ENCODE results near the gene DNAJC30. TPM values are rescaled to one million over a fixed set of nuclear protein-coding genes. Genes with fewer than 3 reads are reported as not detected.

Gene DNAJC30
- total RNA-seq, 4 donors from 2014 or later, result 2.7 to 8.4 (median 6.3) TPM

GRCh38 chr7:73700069-73700423, 16.8 kb upstream of the DNAJC30 start:
- peaks cover 0 to 14% (median 0%) of the 10 kb centered on the region in 4 donors for H3K4me1 ChIP-seq
- TF ChIP-seq, protein P1, sequence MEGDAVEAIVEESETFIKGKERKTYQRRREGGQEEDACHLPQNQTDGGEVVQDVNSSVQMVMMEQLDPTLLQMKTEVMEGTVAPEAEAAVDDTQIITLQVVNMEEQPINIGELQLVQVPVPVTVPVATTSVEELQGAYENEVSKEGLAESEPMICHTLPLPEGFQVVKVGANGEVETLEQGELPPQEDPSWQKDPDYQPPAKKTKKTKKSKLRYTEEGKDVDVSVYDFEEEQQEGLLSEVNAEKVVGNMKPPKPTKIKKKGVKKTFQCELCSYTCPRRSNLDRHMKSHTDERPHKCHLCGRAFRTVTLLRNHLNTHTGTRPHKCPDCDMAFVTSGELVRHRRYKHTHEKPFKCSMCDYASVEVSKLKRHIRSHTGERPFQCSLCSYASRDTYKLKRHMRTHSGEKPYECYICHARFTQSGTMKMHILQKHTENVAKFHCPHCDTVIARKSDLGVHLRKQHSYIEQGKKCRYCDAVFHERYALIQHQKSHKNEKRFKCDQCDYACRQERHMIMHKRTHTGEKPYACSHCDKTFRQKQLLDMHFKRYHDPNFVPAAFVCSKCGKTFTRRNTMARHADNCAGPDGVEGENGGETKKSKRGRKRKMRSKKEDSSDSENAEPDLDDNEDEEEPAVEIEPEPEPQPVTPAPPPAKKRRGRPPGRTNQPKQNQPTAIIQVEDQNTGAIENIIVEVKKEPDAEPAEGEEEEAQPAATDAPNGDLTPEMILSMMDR (IDR thresholded peaks at IDR 0.05), result no peak
- no peaks in the 10 kb centered on the region for H3K9me3 ChIP-seq
- DNase-seq (ENCODE audit: low spot score in 2 of 2), result no peak
- no peak overlapping the region for H3K4me3 ChIP-seq
- H3K36me3 ChIP-seq, result peaks cover 0 to 77% (median 24%) of the 10 kb centered on the region in 3 donors
- 81 to 84% methylated on average over 9 to 14 of the region's 14 CpGs for WGBS, 2 donors
- no peak overlapping the region for H3K27ac ChIP-seq
- no peaks in the 10 kb centered on the region for H3K27me3 ChIP-seq

DNA sequence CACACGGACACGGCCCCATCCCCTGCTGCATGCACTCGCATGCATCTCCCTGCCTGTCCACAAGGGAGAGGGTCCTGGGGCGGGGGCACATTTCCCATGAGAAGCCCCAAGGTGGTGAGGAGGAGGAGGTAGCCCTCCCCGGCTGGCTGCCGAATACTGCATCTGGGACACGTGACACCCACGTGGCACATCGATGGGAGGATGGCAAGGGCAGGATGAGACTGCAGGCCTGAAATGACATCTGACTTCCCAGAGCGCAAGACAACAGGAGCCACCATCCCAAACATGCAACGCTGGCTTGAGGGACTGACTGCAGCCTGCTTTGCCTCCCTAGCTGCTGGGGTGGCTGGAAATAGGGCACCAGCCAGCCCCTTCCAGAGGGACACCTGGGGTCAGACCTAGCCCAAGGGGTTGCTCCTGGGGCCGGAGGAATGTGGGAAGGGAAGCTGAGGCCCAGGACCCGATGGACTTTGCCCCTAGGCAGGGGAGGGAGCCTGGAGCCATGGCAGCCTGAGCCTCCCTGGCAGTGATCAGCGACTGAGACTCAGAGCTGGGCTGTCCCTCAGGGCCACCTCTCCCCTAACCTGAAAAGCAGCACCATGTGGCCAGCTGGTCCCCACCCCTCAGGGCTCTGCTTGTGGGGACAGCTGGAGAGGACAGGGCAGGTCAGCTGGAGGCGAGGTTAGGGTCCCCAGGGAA, 16.3 kb upstream of the DNAJC30 start:
- WGBS, 2 donors, result 83% methylated on average over 13 to 15 of the region's 15 CpGs
- peaks cover 0 to 12% (median 0%) of the 10 kb centered on the region in 4 donors for H3K4me1 ChIP-seq
- H3K27me3 ChIP-seq, result no peaks in the 10 kb centered on the region
- no peak for TF ChIP-seq EP300 (IDR thresholded peaks at IDR 0.05)
- TF ChIP-seq, protein P1 (IDR thresholded peaks at IDR 0.05), result no peak
- no peak for DNase-seq (ENCODE audit: low spot score in 2 of 2)
- H3K9me3 ChIP-seq, result no peaks in the 10 kb centered on the region
- H3K36me3 ChIP-seq, result peaks cover 0 to 82% (median 29%) of the 10 kb centered on the region in 3 donors
- no peak overlapping the region for H3K27ac ChIP-seq
- no peak overlapping the region for H3K4me3 ChIP-seq

- 76 to 93% methylated on average over 7 of the region's 7 CpGs for WGBS, 2 donors
- H3K4me1 ChIP-seq, result peaks cover 0 to 1% (median 0%) of the 10 kb centered on the region in 4 donors
- no peak overlapping the region for H3K4me3 ChIP-seq
- no peaks in the 10 kb centered on the region for H3K9me3 ChIP-seq
- no peak for TF ChIP-seq POLR2A (IDR thresholded peaks at IDR 0.05)
- no peak for TF ChIP-seq EP300 (IDR thresholded peaks at IDR 0.05)
- TF ChIP-seq, protein P1 (IDR thresholded peaks at IDR 0.05), result no peak
- no peak overlapping the region for H3K27ac ChIP-seq
- DNase-seq (ENCODE audit: low spot score in 2 of 2), result no peak
- peaks cover under 1 to 93% (median 40%) of the 10 kb centered on the region in 3 donors for H3K36me3 ChIP-seq
- no peaks in the 10 kb centered on the region for H3K27me3 ChIP-seq
Measured at GRCh38 chr7:73698410-73698809, 15.2 kb upstream of the DNAJC30 start.

- TF ChIP-seq, protein P1 (IDR thresholded peaks at IDR 0.05), result no peak
- TF ChIP-seq EP300 (IDR thresholded peaks at IDR 0.05), result no peak
- TF ChIP-seq POLR2A (IDR thresholded peaks at IDR 0.05), result no peak
- H3K4me1 ChIP-seq, result no peaks in the 10 kb centered on the region
- H3K4me3 ChIP-seq, result no peak overlapping the region
- no peak for DNase-seq (ENCODE audit: low spot score in 2 of 2)
- H3K36me3 ChIP-seq, result peaks cover 7 to 100% (median 47%) of the 10 kb centered on the region in 3 donors
- 87 to 92% methylated on average over 4 of the region's 4 CpGs for WGBS, 2 donors
- H3K27ac ChIP-seq, result no peak overlapping the region
- H3K27me3 ChIP-seq, result no peaks in the 10 kb centered on the region
- no peaks in the 10 kb centered on the region for H3K9me3 ChIP-seq
Measured at GRCh38 chr7:73696372-73696771, 13.1 kb upstream of the DNAJC30 start.

- TF ChIP-seq, protein P1 (IDR thresholded peaks at IDR 0.05), result no peak
- TF ChIP-seq EP300 (IDR thresholded peaks at IDR 0.05) (no peak), POLR2A (IDR thresholded peaks at IDR 0.05) (no peak)
- 86 to 90% methylated on average over 7 of the region's 7 CpGs for WGBS, 2 donors
- no peak overlapping the region for H3K4me3 ChIP-seq
- H3K27ac ChIP-seq, result no peak overlapping the region
- H3K4me1 ChIP-seq, result no peaks in the 10 kb centered on the region
- no peak for DNase-seq (ENCODE audit: low spot score in 2 of 2)
- H3K9me3 ChIP-seq, result no peaks in the 10 kb centered on the region
- H3K27me3 ChIP-seq, result no peaks in the 10 kb centered on the region
- peaks cover 7 to 93% (median 28%) of the 10 kb centered on the region in 3 donors for H3K36me3 ChIP-seq
Measured at GRCh38 chr7:73690646-73691045, 7.4 kb upstream of the DNAJC30 start.

Measured in tibial nerve (tissue), 4 donors.